Panc1 (cell line): ENCODE data around the gene SLC30A3. TPM values are rescaled to one million over a fixed set of nuclear protein-coding genes. Genes with fewer than 3 reads are reported as not detected.
A peak's percentile ranks its signal among the peaks of the same experiment; 100 is the strongest.

ENCODE experiments used
- ATAC-seq: fragments of 200-7000 bp; cut with Tn5 transposase; 2 replicates; pipeline ENCODE4 v1.9.1; 2020; ENCODE audit warnings: mild to moderate bottlenecking, moderate library complexity
- BruUV-seq: library from RNA; stranded (reverse); fragments of 400-500 nt; replicated peaks from 2 replicates; lab custom pipeline; 2021; lab: Mats Ljungman, UMichigan
- CTCF ChIA-PET: fragments of 300-600 bp; sonication (Branson Sonifier 250); formaldehyde crosslinking; loops from one replicate; lab custom pipeline; 2022; ENCODE audit warnings: antibody characterized with exemption; lab: Charles Lee
- POLR2A ChIA-PET: fragments of 300-600 bp; sonication (Branson Sonifier 250); formaldehyde crosslinking; loops from one replicate; lab custom pipeline; 2022; ENCODE audit warnings: antibody characterized with exemption; lab: Charles Lee
- DNase-seq: peaks from one replicate; pipeline ENCODE4 v3.0.0-alpha.2; 2010; ENCODE audit warnings: low read depth, low spot score
- H3K27ac ChIP-seq: 2 replicates; pipeline ENCODE4 v1.5.1; 2011; ENCODE audit warnings: mild to moderate bottlenecking, low read length, inconsistent platforms
- H3K27me3 ChIP-seq: fragments of 200-500 bp; sonication (Bioruptor generic); 2 replicates; pipeline ENCODE4 v1.6.0; 2014; ENCODE audit warnings: low read length, inconsistent platforms; ENCODE audit not compliant: control insufficient read depth, insufficient read depth
- H3K36me3 ChIP-seq: fragments of 200-500 bp; sonication (Bioruptor generic); 2 replicates; pipeline ENCODE4 v1.5.1; 2014; ENCODE audit warnings: inconsistent platforms, mild to moderate bottlenecking, low read length, moderate library complexity; ENCODE audit not compliant: control insufficient read depth, insufficient read depth
- H3K4me1 ChIP-seq: 2 replicates; pipeline ENCODE4 v1.5.1; 2011; ENCODE audit warnings: inconsistent platforms, mild to moderate bottlenecking, low read length, moderate library complexity; ENCODE audit not compliant: control insufficient read depth, insufficient read depth
- H3K4me3 ChIP-seq, 2 experiments: 2 replicates each; pipeline ENCODE4 v1.5.1; 2011 to 2012; ENCODE audit warnings: low read depth in 2 of 2, low read length in 2 of 2, mild to moderate bottlenecking in 2 of 2, inconsistent platforms in 1 of 2, moderate library complexity in 1 of 2
- H3K9me3 ChIP-seq: fragments of 200-500 bp; sonication (Bioruptor generic); 2 replicates; pipeline ENCODE4 v1.5.1; 2014; ENCODE audit warnings: low read depth, mild to moderate bottlenecking, inconsistent platforms, low read length, moderate library complexity; ENCODE audit not compliant: control insufficient read depth, insufficient read depth
- CTCF ChIP-seq: fragments of 450-650 bp; IDR thresholded peaks from 2 replicates; pipeline ENCODE4 v1.5.1; 2017; ENCODE audit warnings: mild to moderate bottlenecking
- POLR2AphosphoS5 ChIP-seq: IDR thresholded peaks from 2 replicates; pipeline ENCODE4 v1.6.1; 2012; ENCODE audit warnings: mild to moderate bottlenecking, low read depth, low read length, moderate library complexity
- SIN3A ChIP-seq: IDR thresholded peaks from 2 replicates; pipeline ENCODE4 v1.6.1; 2012; ENCODE audit warnings: low read depth, mild to moderate bottlenecking, low read length, moderate library complexity, borderline replicate concordance; ENCODE audit not compliant: insufficient read depth
- TCF7L2 ChIP-seq: IDR thresholded peaks from 2 replicates; pipeline ENCODE4 v1.6.1; 2011; ENCODE audit warnings: mild to moderate bottlenecking, low read depth, low read length, inconsistent platforms
- in situ Hi-C: cut with HindIII; loops from 2 replicates; pipeline ENCODE4 v1.10.0; 2016; ENCODE audit warnings: low sequenced_read_pairs, low pct_unique_long_range_greater_than_20kb
- intact Hi-C: fragments of 100-400 bp; cut with micrococcal nuclease; formaldehyde crosslinking; loops from one replicate; pipeline ENCODE4 v1.10.0; 2022; ENCODE audit not compliant: unreplicated experiment
- total RNA-seq: library from RNA; stranded (reverse); gene quantifications from one replicate; pipeline ENCODE4 v1.2.1, GENCODE V29; 2021; ENCODE audit not compliant: unreplicated experiment
- TF ChIP-seq, protein P1 (sequence below), 2 experiments: IDR thresholded peaks; 2 replicates each; pipeline ENCODE4 v1.6.1; 2011 to 2012; ENCODE audit warnings: low read depth in 2 of 2, control low read depth in 1 of 2, low read length in 1 of 2, mild to moderate bottlenecking in 1 of 2, moderate library complexity in 1 of 2; ENCODE audit not compliant: insufficient read depth in 1 of 2

The SLC30A3 gene
- total RNA-seq, 1 experiment from 2014 or later = 0.59 TPM

GRCh38 chr2:27217173-27218121 is 45.4 kb downstream of the SLC30A3 start, which contains the start of gene CAD:
Gene CAD (plus strand): TSS chr2:27217369. CDS start chr2:27217552, 183 bp downstream.
- no peaks in the 10 kb centered on the region for H3K9me3 ChIP-seq
- peaks cover 31% of the 10 kb centered on the region for H3K36me3 ChIP-seq
- DNase-seq = no peak
- ChIA-PET POLR2A (no interaction called here), CTCF (interaction anchor here (0.6 kb wide), 1 partner anchor 61 kb away, joined by 6 read pairs; no protein-coding TSS in a partner anchor)
- intact Hi-C loops (no loop called here), in situ Hi-C loops (no loop called here)
- ATAC-seq = peak; percentile 92
- H3K27ac ChIP-seq = peak within 1 kb of the TSS; percentile 95
- H3K4me3 ChIP-seq = peak within 1 kb of the TSS; percentile 78 to 88
- peaks cover 21% of the 10 kb centered on the region for H3K4me1 ChIP-seq
- TF ChIP-seq POLR2AphosphoS5 (peak; percentile 93), TCF7L2 (no peak), SIN3A (0 out of 2 replicates have a peak, but pooled peaks have one; percentile 49), CTCF (no peak; the same call in 1 of the 2 replicates)
- TF ChIP-seq, protein P1, sequence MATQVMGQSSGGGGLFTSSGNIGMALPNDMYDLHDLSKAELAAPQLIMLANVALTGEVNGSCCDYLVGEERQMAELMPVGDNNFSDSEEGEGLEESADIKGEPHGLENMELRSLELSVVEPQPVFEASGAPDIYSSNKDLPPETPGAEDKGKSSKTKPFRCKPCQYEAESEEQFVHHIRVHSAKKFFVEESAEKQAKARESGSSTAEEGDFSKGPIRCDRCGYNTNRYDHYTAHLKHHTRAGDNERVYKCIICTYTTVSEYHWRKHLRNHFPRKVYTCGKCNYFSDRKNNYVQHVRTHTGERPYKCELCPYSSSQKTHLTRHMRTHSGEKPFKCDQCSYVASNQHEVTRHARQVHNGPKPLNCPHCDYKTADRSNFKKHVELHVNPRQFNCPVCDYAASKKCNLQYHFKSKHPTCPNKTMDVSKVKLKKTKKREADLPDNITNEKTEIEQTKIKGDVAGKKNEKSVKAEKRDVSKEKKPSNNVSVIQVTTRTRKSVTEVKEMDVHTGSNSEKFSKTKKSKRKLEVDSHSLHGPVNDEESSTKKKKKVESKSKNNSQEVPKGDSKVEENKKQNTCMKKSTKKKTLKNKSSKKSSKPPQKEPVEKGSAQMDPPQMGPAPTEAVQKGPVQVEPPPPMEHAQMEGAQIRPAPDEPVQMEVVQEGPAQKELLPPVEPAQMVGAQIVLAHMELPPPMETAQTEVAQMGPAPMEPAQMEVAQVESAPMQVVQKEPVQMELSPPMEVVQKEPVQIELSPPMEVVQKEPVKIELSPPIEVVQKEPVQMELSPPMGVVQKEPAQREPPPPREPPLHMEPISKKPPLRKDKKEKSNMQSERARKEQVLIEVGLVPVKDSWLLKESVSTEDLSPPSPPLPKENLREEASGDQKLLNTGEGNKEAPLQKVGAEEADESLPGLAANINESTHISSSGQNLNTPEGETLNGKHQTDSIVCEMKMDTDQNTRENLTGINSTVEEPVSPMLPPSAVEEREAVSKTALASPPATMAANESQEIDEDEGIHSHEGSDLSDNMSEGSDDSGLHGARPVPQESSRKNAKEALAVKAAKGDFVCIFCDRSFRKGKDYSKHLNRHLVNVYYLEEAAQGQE (IDR thresholded peaks at IDR 0.05; ENCODE audit: insufficient read depth in 1 of 2, low read depth in 2 of 2, low read length in 1 of 2) = 0 out of 4 replicates have a peak, but pooled peaks of 1 of the 2 experiments have one; percentile 43
- BruUV-seq = no TSS peak
- no peaks in the 10 kb centered on the region for H3K27me3 ChIP-seq

GRCh38 chr2:27216416-27217137 is 46.3 kb downstream of the SLC30A3 start:
- DNase-seq = no peak
- ATAC-seq = no peak
- Histone ChIP-seq H3K9me3 (no peaks in the 10 kb centered on the region), H3K27ac (peak overlapping the region; percentile 95), H3K27me3 (no peaks in the 10 kb centered on the region), H3K4me3 (peak overlapping the region; percentile 78 to 88), H3K36me3 (peaks cover 23% of the 10 kb centered on the region), H3K4me1 (peaks cover 21% of the 10 kb centered on the region)
- in situ Hi-C loops (no loop called here), intact Hi-C loops (no loop called here)
- ChIA-PET CTCF (no interaction called here), POLR2A (no interaction called here)
- no peak for TF ChIP-seq POLR2AphosphoS5
- TF ChIP-seq, protein P1 (IDR thresholded peaks at IDR 0.05; ENCODE audit: insufficient read depth in 1 of 2, low read depth in 2 of 2, low read length in 1 of 2) = no peak
- TF ChIP-seq TCF7L2 = no peak
- TF ChIP-seq CTCF = no peak
- TF ChIP-seq SIN3A = no peak
- no TSS peak for BruUV-seq
